Adipocyte (in vitro differentiated cells): Measurements from ENCODE around the gene ARL15.
"Not testable (repeated sequence)": the region's sequence is repeated elsewhere in the genome, so short reads cannot be mapped to it uniquely, and the experiment has no call there.

Experiments used
- DNase-seq: peaks from one replicate; pipeline ENCODE4 v3.0.0-alpha.2; 2015; ENCODE audit warnings: low read depth
- H3K27me3 ChIP-seq: replicated peaks from 2 replicates; pipeline ENCODE4 v1.7.0; 2013; ENCODE audit warnings: mild to moderate bottlenecking, low read length, moderate library complexity; ENCODE audit not compliant: control insufficient read depth, insufficient read depth
- H3K36me3 ChIP-seq: 2 replicates; pipeline ENCODE4 v1.7.0; 2013; ENCODE audit warnings: low read length, mild to moderate bottlenecking, moderate library complexity; ENCODE audit not compliant: control insufficient read depth, insufficient read depth, severe bottlenecking
- H3K4me1 ChIP-seq: 2 replicates; pipeline ENCODE4 v1.7.0; 2013; ENCODE audit warnings: mild to moderate bottlenecking, low read length, moderate library complexity; ENCODE audit not compliant: control insufficient read depth, insufficient read depth
- H3K4me3 ChIP-seq: 2 replicates; pipeline ENCODE4 v1.7.0; 2013; ENCODE audit warnings: mild to moderate bottlenecking, low read length, moderate library complexity
- H3K9ac ChIP-seq: 2 replicates; pipeline ENCODE4 v1.7.0; 2013; ENCODE audit warnings: mild to moderate bottlenecking, low read length, moderate library complexity
- H3K9me3 ChIP-seq: 2 replicates; pipeline ENCODE4 v1.7.0; 2013; ENCODE audit warnings: mild to moderate bottlenecking, low read length, moderate library complexity; ENCODE audit not compliant: control insufficient read depth

The ARL15 gene

DNA sequence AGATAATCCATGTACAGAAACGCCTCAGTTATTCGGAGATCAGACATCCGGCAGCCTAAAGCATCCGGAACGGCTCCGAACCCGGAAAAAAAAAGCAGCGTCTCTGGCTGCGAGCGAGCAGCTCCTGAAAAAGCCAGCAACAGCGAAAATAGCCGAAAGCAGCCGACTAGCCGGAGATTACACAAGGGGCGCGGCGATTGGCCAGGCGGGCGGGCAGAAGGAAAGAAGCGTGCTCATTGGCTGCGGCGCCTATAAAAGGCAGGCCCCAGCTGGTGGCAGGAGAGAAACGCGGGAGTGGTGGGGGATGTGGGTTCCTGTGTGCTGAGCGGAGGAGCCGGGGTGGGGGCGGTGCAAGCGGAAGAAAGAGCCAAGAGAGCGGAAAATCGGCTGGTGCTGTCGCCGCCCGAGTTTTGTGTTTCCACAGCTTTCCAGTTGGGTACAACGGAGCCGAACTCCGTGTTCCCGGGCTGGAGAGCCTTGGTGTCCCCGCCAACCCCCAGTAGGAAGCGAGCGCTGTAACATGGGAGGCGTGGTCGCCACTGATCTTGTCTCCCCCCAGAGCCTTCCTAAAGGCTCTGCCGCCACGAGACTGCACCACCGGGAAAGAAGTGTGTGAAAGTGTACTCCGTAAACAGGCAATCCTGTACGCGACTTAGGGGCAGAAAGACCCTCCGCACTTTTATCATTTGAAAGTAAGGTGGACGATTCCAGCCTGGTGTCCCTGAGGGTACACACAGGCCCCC lies at the start of gene ARL15:
TSS of gene ARL15 (minus strand) at position 141 of the 743 bp plus-strand sequence.
- no peaks in the 10 kb centered on the region for H3K9me3 ChIP-seq
- H3K36me3 ChIP-seq, result no peaks in the 10 kb centered on the region
- H3K4me3 ChIP-seq, result peak within 1 kb of the TSS; percentile 99
- peaks cover 18% of the 10 kb centered on the region for H3K4me1 ChIP-seq
- no peaks in the 10 kb centered on the region for H3K27me3 ChIP-seq
- peak within 1 kb of the TSS; percentile 98 for H3K9ac ChIP-seq
- DNase-seq, result peak; percentile 99

DNA sequence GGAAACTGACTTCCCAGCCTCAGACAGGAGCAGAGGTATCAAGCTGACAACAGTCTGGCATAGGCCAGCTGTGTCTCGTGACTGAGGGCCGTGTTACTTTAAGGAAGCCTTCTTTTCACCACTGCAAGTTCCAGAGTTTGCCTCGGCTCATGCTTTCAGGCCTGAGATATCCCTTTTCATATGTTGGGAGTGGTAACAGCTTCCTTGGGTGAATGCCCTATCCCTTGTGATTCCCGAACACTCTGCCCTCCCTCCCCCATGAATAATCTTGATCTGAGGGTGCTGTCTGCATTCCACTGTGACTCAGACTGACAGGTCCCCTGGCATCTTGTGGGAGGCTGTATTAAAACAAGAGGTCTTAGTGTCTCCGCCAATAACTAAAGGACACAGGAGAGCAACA lies 49.7 kb upstream of the ARL15 start:
- Histone ChIP-seq H3K9ac (no peak overlapping the region), H3K4me3 (no peak overlapping the region)
- peak; percentile 56 for DNase-seq

DNA sequence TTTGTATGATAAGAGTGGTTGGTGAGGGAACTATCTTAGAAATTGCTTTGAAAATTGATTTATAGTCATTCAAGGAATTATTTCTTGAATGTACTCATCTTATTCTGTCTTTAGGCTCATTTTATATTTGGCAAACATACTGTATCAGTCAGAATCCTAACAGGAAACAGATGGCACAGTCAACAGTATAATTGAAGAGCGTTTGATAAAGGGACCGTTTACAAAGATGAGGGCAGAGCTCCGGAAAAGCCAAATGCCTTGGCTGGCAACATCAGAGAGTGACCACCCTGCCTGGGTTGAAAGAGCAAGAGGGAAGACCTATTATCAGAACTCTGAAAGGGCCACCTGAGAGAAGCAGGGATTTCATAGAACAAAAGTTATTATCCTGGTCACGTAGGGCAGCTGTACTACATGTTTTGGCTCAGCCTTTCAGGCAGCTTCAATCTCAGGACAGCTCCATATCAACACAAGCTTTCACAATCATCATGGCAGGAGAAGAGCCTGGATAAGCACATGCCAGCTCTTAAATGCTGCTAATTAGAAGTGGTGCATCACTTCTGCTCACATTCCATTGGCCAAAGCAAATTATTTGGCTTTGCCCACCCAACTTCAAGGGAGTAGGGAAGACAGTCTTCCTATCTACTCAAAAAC lies 47.2 kb upstream of the ARL15 start:
- H3K36me3 ChIP-seq, result no peaks in the 10 kb centered on the region
- H3K9ac ChIP-seq, result no peak overlapping the region
- H3K9me3 ChIP-seq, result peaks cover 11% of the 10 kb centered on the region
- DNase-seq, result peak; percentile 42
- H3K4me3 ChIP-seq, result no peak overlapping the region
- peaks cover 35% of the 10 kb centered on the region for H3K4me1 ChIP-seq
- no peaks in the 10 kb centered on the region for H3K27me3 ChIP-seq

More for the DNA sequence above, 49.7 kb upstream of the ARL15 start:
- Histone ChIP-seq H3K36me3 (no peaks in the 10 kb centered on the region), H3K27me3 (no peaks in the 10 kb centered on the region), H3K9me3 (no peaks in the 10 kb centered on the region), H3K4me1 (peaks cover 47% of the 10 kb centered on the region)

DNA sequence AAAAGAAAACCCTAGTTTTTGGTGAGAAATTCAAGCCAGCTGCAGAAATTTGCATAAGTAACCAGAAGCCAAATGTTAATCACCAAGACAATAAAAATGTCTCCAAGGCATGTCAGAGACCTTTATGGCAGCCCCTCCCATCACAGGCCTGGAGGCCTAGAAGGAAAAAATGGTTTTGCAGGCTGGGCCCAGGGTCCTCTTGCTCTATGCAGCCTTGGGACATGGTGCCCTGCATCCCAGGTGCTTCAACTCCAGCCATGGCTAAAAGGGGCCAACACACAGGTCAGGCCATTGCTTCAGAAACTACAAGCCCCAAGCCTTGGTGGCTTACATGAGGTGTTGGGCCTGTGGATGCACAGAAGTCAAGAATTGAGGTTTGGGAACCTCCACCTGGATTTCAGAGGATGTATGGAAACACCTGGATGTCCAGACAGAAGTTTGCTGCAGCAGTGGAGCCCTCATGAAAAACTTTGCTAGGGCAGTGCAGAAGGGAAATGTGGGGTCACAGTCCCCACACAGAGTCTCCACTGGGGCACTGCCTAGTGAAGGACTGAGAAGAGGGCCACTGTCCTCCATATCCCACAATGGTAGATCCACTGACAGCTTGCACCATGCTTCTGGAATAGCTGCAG lies 43.7 kb upstream of the ARL15 start:
- not testable (repeated sequence) for H3K9ac ChIP-seq, H3K27me3 ChIP-seq, DNase-seq, H3K4me1 ChIP-seq, H3K4me3 ChIP-seq, H3K36me3 ChIP-seq
- H3K9me3 ChIP-seq, result peaks cover 11% of the 10 kb centered on the region

DNA sequence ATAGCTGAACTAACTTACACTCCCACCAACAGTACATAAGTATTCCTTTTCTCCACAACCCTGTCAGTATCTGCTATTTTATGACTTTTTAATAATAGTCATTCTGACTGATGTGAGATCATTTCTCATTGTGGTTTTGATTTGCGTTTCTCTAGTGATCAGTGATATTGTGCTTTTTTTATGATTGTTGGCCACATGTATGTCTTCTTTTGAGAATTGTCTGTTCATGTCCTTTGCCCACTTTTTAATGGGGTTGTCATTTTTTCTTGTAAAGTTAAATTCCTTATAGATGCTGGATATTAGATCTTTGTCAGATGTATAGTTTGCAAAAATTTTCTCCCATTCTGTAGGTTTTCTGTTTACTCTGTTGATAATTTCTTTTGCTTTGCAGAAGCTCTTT lies 42.2 kb upstream of the ARL15 start:
- not testable (repeated sequence) for H3K4me3 ChIP-seq, H3K36me3 ChIP-seq, DNase-seq, H3K4me1 ChIP-seq, H3K27me3 ChIP-seq, H3K9ac ChIP-seq
- H3K9me3 ChIP-seq, result peaks cover 11% of the 10 kb centered on the region

DNA sequence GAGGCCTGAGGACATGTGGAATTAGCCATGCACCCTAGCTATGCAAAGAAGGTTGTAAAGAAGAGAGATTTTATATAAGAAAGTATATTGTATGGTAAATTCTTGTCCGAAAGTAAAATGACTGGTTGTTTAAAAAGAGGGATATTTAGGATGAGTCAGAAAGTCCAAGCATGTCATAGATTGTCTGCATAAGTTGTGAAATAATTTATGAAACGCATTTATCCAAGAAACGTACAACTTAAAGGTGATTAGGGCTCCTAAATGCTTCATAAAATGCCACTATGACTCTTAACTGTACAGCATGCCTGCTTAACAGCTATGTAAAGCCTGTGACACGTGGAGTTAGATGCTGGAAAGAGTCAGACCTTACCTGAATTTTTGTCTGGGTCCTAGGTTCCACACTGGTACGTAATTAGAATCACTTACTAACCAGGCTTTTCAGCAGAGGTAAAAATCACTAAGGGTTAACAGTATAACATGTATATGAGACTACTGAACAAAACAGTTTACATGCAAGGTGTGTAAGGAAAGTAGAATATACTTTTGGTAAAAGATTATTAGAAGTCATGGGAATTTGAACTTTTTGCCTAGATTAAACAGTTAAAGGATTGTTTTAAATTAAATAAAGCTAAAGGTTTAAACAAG lies 37.0 kb upstream of the ARL15 start:
- peaks cover 10% of the 10 kb centered on the region for H3K9me3 ChIP-seq

DNA sequence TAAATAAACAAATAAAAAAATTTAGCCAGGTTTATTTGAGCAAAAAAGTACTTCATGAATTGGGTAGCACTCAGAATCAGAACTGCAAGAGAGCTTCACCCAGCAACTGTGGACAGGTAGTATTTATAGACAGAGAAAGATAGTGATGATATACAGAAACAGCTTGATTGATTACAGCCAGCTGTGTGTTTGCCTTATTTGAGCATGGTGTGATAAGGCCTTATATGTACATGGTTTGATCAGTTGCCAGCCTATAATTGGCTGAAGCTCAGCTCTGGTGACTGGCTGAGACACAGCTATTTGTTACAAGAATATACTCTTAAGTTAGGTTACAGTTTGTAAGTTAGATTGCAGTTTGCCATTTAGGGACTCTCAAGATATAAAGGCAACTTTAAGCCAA lies 34.3 kb upstream of the ARL15 start:
- peaks cover 10% of the 10 kb centered on the region for H3K9me3 ChIP-seq
- no peak for DNase-seq
- no peaks in the 10 kb centered on the region for H3K4me1 ChIP-seq
- H3K36me3 ChIP-seq, result no peaks in the 10 kb centered on the region
- H3K4me3 ChIP-seq, result no peak overlapping the region
- no peak overlapping the region for H3K9ac ChIP-seq
- H3K27me3 ChIP-seq, result no peaks in the 10 kb centered on the region

More for the DNA sequence above, 37.0 kb upstream of the ARL15 start:
- Histone ChIP-seq H3K9ac (no peak overlapping the region), H3K27me3 (no peaks in the 10 kb centered on the region), H3K4me1 (no peaks in the 10 kb centered on the region), H3K36me3 (no peaks in the 10 kb centered on the region), H3K4me3 (peak overlapping the region; percentile 29)
- no peak for DNase-seq

DNA sequence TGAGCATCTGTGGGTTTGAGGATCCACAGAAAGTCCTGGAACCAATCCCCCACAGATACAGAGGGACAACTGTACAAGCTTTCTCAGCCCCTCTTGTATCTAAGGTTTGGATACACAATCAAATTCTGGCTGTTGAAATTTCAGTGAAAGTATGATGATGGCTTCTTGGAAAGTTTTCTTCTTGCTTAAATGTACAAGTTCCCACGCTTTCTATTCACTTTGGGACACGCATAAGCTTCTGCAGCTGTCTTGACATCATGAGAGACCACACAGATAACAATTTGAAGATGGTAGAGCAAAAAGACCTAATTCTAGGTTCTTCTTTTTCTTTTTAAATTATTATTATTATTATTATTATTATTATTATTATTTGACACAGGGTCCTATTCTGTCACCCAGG lies 31.6 kb upstream of the ARL15 start:
- Histone ChIP-seq H3K27me3 (no peaks in the 10 kb centered on the region), H3K9ac (no peak overlapping the region), H3K9me3 (peaks cover 14% of the 10 kb centered on the region), H3K4me1 (no peaks in the 10 kb centered on the region), H3K4me3 (no peak overlapping the region), H3K36me3 (no peaks in the 10 kb centered on the region)
- DNase-seq, result no peak

DNA sequence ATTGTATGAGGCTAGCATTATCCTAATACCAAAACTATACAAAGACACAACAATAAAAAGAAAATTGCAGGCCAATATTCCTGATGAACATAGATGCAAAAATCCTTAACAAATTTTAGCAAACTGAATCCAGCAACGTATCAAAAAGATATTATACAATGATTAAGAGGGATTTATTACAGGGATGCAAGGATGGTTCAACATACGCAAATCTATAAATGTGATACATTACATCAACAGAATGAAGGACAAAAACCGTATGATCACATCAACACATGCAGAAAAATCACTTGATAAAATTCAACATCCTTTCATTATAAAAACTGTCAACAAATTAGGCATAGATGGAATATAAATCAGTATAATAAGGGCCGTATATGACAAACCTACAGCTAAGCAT lies 27.1 kb upstream of the ARL15 start:
- H3K4me1 ChIP-seq, result no peaks in the 10 kb centered on the region
- H3K9ac ChIP-seq, result no peak overlapping the region
- no peak overlapping the region for H3K4me3 ChIP-seq
- no peaks in the 10 kb centered on the region for H3K36me3 ChIP-seq
- peaks cover 29% of the 10 kb centered on the region for H3K9me3 ChIP-seq
- DNase-seq, result no peak
- no peaks in the 10 kb centered on the region for H3K27me3 ChIP-seq

DNA sequence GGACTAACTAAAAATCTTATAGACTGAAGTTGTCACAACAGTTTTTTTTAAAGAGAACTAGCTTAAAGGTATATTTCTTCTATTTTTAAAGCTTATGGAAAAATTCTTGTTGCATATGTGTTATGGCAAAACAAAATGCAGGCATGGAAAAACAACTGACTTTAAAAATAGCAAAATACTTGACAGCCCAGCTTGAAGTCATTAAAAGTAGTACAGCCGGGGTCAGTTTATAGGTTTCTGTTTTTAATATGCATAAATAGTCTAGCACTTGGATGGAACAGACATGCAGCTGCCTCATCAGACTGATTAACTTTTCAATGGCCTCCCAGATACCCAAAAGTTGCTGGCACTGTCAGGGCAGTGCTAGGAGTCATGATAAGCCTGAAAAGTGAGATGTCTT lies 22.3 kb upstream of the ARL15 start:
- Histone ChIP-seq H3K36me3 (no peaks in the 10 kb centered on the region), H3K4me1 (peaks cover 17% of the 10 kb centered on the region), H3K9ac (no peak overlapping the region), H3K4me3 (no peak overlapping the region), H3K9me3 (peaks cover 24% of the 10 kb centered on the region), H3K27me3 (no peaks in the 10 kb centered on the region)
- peak; percentile 22 for DNase-seq
